BJ (cell line): ENCODE results near the gene ZNF804B. TPM values are rescaled to one million over a fixed set of nuclear protein-coding genes. Genes with fewer than 3 reads are reported as not detected.

Source experiments
- CTCF ChIA-PET: fragments of 350-600 bp; formaldehyde crosslinking; extraction: SDS; loops from one replicate; lab custom pipeline; 2021; ENCODE audit warnings: antibody characterized with exemption, inconsistent platforms; lab: Yijun Ruan, JAX
- POLR2A ChIA-PET: fragments of 300-600 bp; sonication (Branson Sonifier 250); formaldehyde crosslinking; extraction: SDS; loops from one replicate; lab custom pipeline; 2021; ENCODE audit warnings: antibody characterized with exemption; lab: Charles Lee
- DNase-seq: peaks from one replicate; pipeline ENCODE4 v3.0.0-alpha.2; 2011; ENCODE audit warnings: low read depth
- H3K27me3 ChIP-seq: 2 replicates; pipeline ENCODE4 v1.6.0; 2011; ENCODE audit warnings: low read length; ENCODE audit not compliant: control insufficient read depth, insufficient read depth
- H3K36me3 ChIP-seq: 2 replicates; pipeline ENCODE4 v1.5.1; 2011; ENCODE audit warnings: low read length; ENCODE audit not compliant: control insufficient read depth, insufficient read depth
- H3K4me3 ChIP-seq: 2 replicates; pipeline ENCODE4 v1.5.1; 2011; ENCODE audit warnings: low read depth, mild to moderate bottlenecking, control low read depth, low read length
- CTCF ChIP-seq: IDR thresholded peaks from 2 replicates; pipeline ENCODE4 v1.5.1; 2011; ENCODE audit warnings: low read depth, mild to moderate bottlenecking, control low read depth, inconsistent platforms, low read length, moderate library complexity; ENCODE audit not compliant: insufficient read depth
- polyA plus RNA-seq: library from polyadenylated mRNA; depleted of rRNA; stranded (reverse); fragments of >200 nt; gene quantifications from 2 replicates; pipeline ENCODE4 v1.2.3, GENCODE V29; 2011

Gene ZNF804B
- polyA plus RNA-seq, 1 experiment, result not detected

- CTCF ChIA-PET, result no interaction called here
- no peak for DNase-seq
- Histone ChIP-seq H3K27me3 (no peaks in the 10 kb centered on the region), H3K36me3 (no peaks in the 10 kb centered on the region), H3K4me3 (no peak overlapping the region)
- TF ChIP-seq CTCF, result no peak
- POLR2A ChIA-PET, result no interaction called here
Observed at GRCh38 chr7:89094269-89094668, 334.8 kb downstream of the ZNF804B start.

GRCh38 chr7:89103564-89103963 lies 344.1 kb downstream of the ZNF804B start:
- Histone ChIP-seq H3K36me3 (no peaks in the 10 kb centered on the region), H3K4me3 (no peak overlapping the region), H3K27me3 (no peaks in the 10 kb centered on the region)
- DNase-seq, result no peak
- ChIA-PET POLR2A (no interaction called here), CTCF (no interaction called here)
- TF ChIP-seq CTCF, result no peak

GRCh38 chr7:89104748-89105685 lies 345.5 kb downstream of the ZNF804B start:
- no peaks in the 10 kb centered on the region for H3K36me3 ChIP-seq
- H3K27me3 ChIP-seq, result no peaks in the 10 kb centered on the region
- TF ChIP-seq CTCF, result no peak
- ChIA-PET CTCF (no interaction called here), POLR2A (no interaction called here)
- no peak for DNase-seq
- no peak overlapping the region for H3K4me3 ChIP-seq

- H3K36me3 ChIP-seq, result no peaks in the 10 kb centered on the region
- H3K4me3 ChIP-seq, result no peak overlapping the region
- POLR2A ChIA-PET, result no interaction called here
- TF ChIP-seq CTCF, result no peak
- CTCF ChIA-PET, result no interaction called here
- H3K27me3 ChIP-seq, result no peaks in the 10 kb centered on the region
- DNase-seq, result no peak
Observed at GRCh38 chr7:89123871-89124270, 364.4 kb downstream of the ZNF804B start.

GRCh38 chr7:89129600-89130375 lies 370.3 kb downstream of the ZNF804B start:
- ChIA-PET CTCF (no interaction called here), POLR2A (no interaction called here)
- Histone ChIP-seq H3K36me3 (no peaks in the 10 kb centered on the region), H3K27me3 (no peaks in the 10 kb centered on the region), H3K4me3 (no peak overlapping the region)
- no peak for TF ChIP-seq CTCF
- DNase-seq, result no peak
